RWPE2 (cell line): ENCODE results near the gene GGN.
"Not testable (repeated sequence)": the region's sequence is repeated elsewhere in the genome, so short reads cannot be mapped to it uniquely, and the experiment has no call there.

Source experiments
- ATAC-seq: fragments of 200-7000 bp; cut with Tn5 transposase; 3 replicates; pipeline ENCODE4 v1.9.1; 2021; ENCODE audit warnings: low read depth
- DNase-seq: peaks from one replicate; pipeline ENCODE4 v3.0.0-alpha.2; 2020; ENCODE audit warnings: low spot score
- H3K27ac ChIP-seq: fragments of 450-650 bp; 2 replicates; pipeline ENCODE4 v1.5.1; 2017; ENCODE audit warnings: mild to moderate bottlenecking; ENCODE audit not compliant: poor library complexity, severe bottlenecking
- H3K27me3 ChIP-seq: fragments of 250-450 bp; sonication (Bioruptor Pico); 2 replicates; pipeline ENCODE4 v1.5.1; 2021; ENCODE audit warnings: mild to moderate bottlenecking, moderate library complexity; ENCODE audit not compliant: insufficient read depth, poor library complexity, severe bottlenecking
- H3K36me3 ChIP-seq: fragments of 250-450 bp; sonication (Bioruptor Pico); 2 replicates; pipeline ENCODE4 v1.5.1; 2020; ENCODE audit warnings: low read depth, mild to moderate bottlenecking, moderate library complexity
- H3K4me1 ChIP-seq: fragments of 250-450 bp; sonication (Bioruptor Pico); 2 replicates; pipeline ENCODE4 v1.5.1; 2021; ENCODE audit warnings: mild to moderate bottlenecking, moderate library complexity; ENCODE audit not compliant: insufficient read depth, poor library complexity, severe bottlenecking
- H3K4me3 ChIP-seq: fragments of 250-450 bp; sonication (Bioruptor Pico); 2 replicates; pipeline ENCODE4 v1.5.1; 2021; ENCODE audit warnings: mild to moderate bottlenecking, moderate library complexity; ENCODE audit not compliant: severe bottlenecking
- H3K9me3 ChIP-seq: fragments of 250-450 bp; sonication (Bioruptor Pico); 2 replicates; pipeline ENCODE4 v1.5.1; 2021; ENCODE audit warnings: mild to moderate bottlenecking, moderate library complexity; ENCODE audit not compliant: severe bottlenecking
- TF ChIP-seq, protein P1 (sequence below): fragments of 450-650 bp; IDR thresholded peaks from one replicate; pipeline ENCODE4 v1.5.1; 2017; ENCODE audit warnings: mild to moderate bottlenecking, moderate library complexity; ENCODE audit not compliant: poor library complexity, severe bottlenecking

The GGN gene

GRCh38 chr19:38430931-38431330 lies 43.1 kb upstream of the GGN start:
- no peak overlapping the region for H3K27ac ChIP-seq
- ATAC-seq (no peak), DNase-seq (no peak)
- no peaks in the 10 kb centered on the region for H3K4me1 ChIP-seq
- H3K4me3 ChIP-seq = no peak overlapping the region
- H3K36me3 ChIP-seq = no peaks in the 10 kb centered on the region
- H3K27me3 ChIP-seq = peaks cover 5% of the 10 kb centered on the region
- TF ChIP-seq, protein P1, sequence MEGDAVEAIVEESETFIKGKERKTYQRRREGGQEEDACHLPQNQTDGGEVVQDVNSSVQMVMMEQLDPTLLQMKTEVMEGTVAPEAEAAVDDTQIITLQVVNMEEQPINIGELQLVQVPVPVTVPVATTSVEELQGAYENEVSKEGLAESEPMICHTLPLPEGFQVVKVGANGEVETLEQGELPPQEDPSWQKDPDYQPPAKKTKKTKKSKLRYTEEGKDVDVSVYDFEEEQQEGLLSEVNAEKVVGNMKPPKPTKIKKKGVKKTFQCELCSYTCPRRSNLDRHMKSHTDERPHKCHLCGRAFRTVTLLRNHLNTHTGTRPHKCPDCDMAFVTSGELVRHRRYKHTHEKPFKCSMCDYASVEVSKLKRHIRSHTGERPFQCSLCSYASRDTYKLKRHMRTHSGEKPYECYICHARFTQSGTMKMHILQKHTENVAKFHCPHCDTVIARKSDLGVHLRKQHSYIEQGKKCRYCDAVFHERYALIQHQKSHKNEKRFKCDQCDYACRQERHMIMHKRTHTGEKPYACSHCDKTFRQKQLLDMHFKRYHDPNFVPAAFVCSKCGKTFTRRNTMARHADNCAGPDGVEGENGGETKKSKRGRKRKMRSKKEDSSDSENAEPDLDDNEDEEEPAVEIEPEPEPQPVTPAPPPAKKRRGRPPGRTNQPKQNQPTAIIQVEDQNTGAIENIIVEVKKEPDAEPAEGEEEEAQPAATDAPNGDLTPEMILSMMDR = no peak
- H3K9me3 ChIP-seq = no peaks in the 10 kb centered on the region

DNA sequence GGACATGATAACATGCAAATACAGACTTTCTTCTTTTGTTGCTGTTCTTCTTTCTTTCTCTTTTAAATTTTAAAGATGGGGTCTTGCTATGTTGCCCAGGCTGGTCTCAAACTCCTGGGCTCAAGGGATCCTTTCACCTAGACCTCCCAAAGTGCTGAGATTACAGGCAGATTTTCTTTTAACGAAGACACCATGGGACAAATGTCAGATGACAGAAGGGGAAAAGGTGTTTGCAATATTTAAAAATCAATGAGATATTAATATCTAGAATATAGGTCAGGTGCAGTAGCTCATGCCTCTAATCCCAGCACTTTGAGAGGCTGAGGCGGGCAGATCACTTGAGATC lies 42.0 kb upstream of the GGN start:
- TF ChIP-seq, protein P1 = no peak
- DNase-seq (no peak), ATAC-seq (no peak)
- Histone ChIP-seq H3K27ac (no peak overlapping the region), H3K4me3 (no peak overlapping the region), H3K9me3 (no peaks in the 10 kb centered on the region), H3K4me1 (no peaks in the 10 kb centered on the region), H3K27me3 (peaks cover 5% of the 10 kb centered on the region), H3K36me3 (no peaks in the 10 kb centered on the region)

GRCh38 chr19:38429055-38429810 lies 41.4 kb upstream of the GGN start:
- Histone ChIP-seq H3K4me1 (no peaks in the 10 kb centered on the region), H3K27me3 (peaks cover 4% of the 10 kb centered on the region), H3K4me3 (no peak overlapping the region), H3K27ac (no peak overlapping the region), H3K9me3 (no peaks in the 10 kb centered on the region), H3K36me3 (no peaks in the 10 kb centered on the region)
- TF ChIP-seq, protein P1 = no peak
- no peak for DNase-seq
- no peak for ATAC-seq

- H3K9me3 ChIP-seq, H3K27me3 ChIP-seq, H3K36me3 ChIP-seq, H3K27ac ChIP-seq, H3K4me1 ChIP-seq, H3K4me3 ChIP-seq, ATAC-seq, DNase-seq: not testable (repeated sequence)
These were observed 39.3 kb upstream of the GGN start for GRCh38 chr19:38427035-38427677.

GRCh38 chr19:38425810-38426466 lies 38.1 kb upstream of the GGN start, which contains the start of gene RASGRP4:
RASGRP4 (minus strand) TSS chr19:38426219; CDS start chr19:38426091, 128 bp downstream.
- no peak within 1 kb of the TSS for H3K4me3 ChIP-seq
- no peaks in the 10 kb centered on the region for H3K9me3 ChIP-seq
- no peaks in the 10 kb centered on the region for H3K36me3 ChIP-seq
- no peaks in the 10 kb centered on the region for H3K4me1 ChIP-seq
- TF ChIP-seq, protein P1 = no peak
- H3K27ac ChIP-seq = no peak within 1 kb of the TSS
- no peak for DNase-seq
- ATAC-seq = no peak
- no peaks in the 10 kb centered on the region for H3K27me3 ChIP-seq
